RPMI7951 (cell line): Measurements from ENCODE around the gene CISH. TPM values are rescaled to one million over a fixed set of nuclear protein-coding genes. Genes with fewer than 3 reads are reported as not detected.

ENCODE experiments used
- DNase-seq: peaks from one replicate; pipeline ENCODE4 v3.0.0-alpha.2; 2012; ENCODE audit warnings: low read depth
- total RNA-seq: library from RNA; depleted of rRNA; stranded (reverse); fragments of >200 nt; shearing (Covaris generic); gene quantifications from 2 replicates; pipeline ENCODE4 v1.2.3, GENCODE V29; 2014

CISH gene
- total RNA-seq, 1 experiment from 2014 or later = 1.8 TPM

DNA sequence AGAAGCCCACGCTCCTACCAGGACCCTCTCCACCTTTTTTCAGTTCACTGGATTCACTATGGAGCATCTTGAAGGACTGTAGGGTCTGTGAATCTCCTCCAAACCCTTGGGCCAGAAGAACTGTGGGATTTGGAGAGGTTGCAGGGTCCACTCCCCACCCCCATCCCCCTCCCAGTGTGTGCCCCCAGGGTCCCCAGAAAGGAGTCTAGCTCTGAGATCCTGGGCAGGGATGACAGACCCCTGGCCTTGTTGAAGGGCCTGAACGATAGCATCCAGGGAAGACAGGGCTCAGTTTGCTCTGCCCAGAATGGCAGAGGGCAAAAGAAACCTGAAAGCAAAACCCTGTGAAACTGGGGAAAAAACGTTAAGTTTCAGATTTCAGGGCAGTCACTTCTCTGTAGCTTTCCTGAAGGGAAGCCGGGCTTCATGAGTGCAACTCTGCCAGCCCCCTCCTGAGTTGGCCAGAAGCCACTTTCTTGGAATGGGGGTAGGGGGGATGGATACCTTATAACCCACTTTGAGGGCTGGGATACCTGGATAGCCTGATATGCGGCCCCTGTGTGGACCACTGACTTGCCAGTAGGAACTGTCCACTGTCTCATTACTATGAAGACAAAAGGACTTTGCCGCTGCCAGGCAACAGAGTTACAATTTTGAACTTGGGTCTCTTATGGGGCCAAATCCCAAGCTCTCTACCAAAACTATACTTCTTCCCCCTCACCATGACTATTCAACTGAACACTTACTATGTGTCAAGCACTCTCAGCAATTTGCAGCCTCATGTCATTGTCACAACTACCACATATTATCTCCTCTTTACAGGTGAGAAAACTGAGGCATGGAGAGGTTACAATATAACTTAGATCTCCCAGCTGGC, 1.6 kb upstream of the CISH start:
- DNase-seq = no peak

GRCh38 chr3:50612234-50612882, 784 bp upstream of the CISH start:
- no peak for DNase-seq

GRCh38 chr3:50610992-50611463, 546 bp downstream of the CISH start:
- no peak for DNase-seq

GRCh38 chr3:50610181-50610971, 1.2 kb downstream of the CISH start:
- DNase-seq = no peak

DNA sequence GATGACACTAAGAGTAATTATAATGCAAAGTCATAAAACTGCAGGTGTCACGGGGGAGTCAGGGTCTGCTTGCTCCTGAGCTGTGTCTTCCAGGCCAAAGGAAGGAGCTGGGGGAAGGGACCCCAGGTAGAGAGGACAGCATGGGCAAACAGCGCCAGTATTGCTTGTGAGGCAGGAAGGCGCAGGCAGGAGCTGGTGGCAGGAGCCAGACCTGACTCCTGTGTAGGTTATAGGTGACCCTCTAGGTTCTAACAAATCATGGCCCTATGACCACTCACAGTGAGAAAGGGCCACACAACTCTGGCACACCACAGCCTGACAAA, 1.9 kb downstream of the CISH start:
- no peak for DNase-seq

DNA sequence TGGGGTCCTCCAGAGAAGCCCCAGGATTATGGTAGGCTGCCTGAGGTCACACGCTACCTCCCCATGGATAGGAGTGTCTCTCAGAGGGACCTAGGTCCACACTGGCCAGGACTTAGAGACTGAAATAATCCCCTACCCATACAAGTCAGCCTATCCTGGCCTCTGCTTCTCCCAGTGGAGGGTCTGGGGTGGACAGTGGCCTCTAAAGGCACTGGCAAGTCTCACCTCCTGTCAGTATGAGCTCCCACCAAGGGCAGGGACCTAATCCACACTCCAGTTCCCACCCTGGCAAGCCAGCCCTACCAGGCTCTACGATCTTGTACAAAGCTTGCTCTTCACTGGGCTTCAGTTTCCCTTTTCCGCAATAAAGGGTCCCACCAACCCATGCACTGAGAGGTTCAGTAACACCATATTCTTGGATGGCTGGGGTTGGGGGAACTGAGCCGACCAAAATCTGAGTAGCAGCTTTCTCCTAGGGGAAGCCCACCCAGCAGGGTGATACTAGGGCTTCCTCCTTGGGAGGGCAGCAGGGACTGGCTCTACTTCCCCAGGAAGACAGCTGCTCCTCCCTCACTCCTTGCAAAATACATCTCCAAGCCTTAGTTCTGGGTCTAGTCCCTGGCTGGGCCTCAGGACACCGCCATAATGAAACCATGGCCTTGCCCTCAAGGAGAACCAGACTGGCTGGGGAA, 2.4 kb downstream of the CISH start:
- no peak for DNase-seq

DNA sequence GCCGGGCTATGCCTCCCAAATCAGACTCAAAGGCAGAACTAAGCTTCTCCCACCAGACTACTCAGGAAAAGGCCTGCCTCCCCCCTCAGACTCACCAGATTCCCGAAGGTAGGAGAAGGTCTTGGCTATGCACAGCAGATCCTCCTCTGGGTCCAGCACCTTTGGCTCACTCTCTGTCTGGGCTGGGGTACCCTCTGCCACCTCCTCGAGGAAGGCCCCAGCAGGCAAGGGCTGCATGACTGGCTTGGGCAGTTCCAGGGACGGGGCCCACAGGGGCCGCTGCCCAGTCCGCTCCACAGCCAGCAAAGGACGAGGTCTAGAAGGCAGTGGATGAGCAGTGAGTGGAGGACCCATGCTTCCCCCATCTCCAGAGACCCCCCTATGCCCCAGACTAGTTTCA, 3.3 kb downstream of the CISH start:
- DNase-seq = no peak

GRCh38 chr3:50607271-50608091, 4.1 kb downstream of the CISH start:
- DNase-seq = no peak

DNA sequence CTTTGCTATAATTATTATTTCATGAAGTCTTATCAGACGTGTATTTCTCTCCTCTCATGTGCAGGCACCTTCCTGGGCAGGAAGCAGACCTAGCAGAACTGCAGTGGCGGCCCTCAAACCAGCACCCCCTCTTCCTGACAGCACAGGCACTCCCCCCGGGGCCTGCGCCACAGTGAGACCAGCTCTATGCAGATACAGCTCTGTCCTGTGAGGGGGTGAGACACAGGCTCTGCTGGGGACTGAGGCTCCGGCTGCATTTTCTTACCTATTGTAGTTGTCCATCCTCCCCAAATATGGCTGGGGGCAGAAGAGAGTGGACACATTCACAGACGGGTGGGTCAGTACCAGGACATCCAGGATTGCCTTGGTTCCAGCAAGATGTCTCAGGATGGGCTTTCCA, 5.0 kb downstream of the CISH start:
- DNase-seq = no peak

DNA sequence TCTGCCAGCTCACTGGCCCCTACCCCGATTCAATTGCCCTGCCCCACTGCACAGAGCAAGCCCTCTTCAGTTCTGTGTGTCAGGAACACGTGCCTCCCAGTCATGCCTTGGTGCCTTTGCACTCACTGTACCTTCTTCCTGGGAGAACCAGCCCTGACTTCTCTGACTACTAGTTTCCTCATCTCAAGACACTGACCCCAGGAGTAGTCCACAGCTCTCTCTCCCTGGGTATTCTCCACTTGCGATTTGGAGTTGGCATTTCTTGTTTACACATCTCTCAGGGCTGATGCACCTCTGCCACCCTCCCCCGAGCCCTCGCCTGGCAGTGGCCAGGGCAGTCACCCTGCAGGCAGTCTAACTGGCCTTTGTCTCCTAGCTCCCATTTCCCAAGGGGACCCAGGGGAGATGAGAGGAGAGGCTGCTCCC, 5.7 kb downstream of the CISH start:
- DNase-seq = no peak

DNA sequence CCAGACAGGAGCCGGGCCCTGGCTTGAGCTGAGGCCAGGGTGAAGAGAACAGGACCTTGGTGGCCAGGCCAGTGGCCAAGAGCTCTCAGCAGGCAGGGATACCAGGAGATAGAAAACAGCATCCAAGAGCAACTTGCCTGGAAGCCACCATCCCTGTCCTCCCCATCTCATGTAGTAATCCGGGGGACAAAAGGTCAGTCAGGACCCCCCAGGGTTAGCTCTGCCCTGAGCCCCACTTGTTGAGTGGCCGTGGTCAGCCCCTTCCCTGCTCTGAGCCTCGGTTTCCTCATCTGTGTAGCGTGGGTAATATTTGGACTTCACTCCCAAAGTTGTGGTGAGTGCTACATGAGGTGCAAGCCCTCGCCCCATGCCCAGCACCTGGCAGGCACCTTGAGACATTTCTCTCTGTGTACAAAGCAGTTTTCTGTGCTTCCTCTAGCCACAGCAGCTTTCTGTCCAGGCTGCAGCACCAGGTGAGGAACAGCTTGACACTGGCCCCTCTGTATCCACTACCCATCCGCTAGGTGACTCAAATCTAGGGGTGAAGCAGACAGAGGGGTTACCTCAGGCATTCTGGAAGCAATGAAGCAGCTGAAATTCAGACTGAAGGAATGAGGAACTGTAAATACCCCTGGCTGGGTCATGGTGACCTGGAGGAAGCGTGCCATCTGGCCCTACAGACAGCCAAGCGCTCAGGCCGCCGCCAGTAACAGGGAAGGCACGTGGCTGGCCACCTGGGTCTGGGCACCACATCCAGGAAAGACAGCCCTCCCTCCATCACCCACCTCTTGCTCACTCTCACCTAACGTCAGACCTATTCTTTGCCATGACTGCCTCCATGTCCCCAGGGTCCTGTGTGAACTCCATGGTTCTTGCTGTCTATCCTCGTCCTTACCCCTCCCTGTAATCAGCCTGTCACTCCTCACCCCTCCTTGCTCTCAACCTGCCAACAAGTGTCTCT, 6.7 kb downstream of the CISH start:
- DNase-seq = no peak

- DNase-seq = no peak
Observed at GRCh38 chr3:50604110-50604621, 7.4 kb downstream of the CISH start.

GRCh38 chr3:50603261-50604109, 8.1 kb downstream of the CISH start:
- DNase-seq = no peak

DNA sequence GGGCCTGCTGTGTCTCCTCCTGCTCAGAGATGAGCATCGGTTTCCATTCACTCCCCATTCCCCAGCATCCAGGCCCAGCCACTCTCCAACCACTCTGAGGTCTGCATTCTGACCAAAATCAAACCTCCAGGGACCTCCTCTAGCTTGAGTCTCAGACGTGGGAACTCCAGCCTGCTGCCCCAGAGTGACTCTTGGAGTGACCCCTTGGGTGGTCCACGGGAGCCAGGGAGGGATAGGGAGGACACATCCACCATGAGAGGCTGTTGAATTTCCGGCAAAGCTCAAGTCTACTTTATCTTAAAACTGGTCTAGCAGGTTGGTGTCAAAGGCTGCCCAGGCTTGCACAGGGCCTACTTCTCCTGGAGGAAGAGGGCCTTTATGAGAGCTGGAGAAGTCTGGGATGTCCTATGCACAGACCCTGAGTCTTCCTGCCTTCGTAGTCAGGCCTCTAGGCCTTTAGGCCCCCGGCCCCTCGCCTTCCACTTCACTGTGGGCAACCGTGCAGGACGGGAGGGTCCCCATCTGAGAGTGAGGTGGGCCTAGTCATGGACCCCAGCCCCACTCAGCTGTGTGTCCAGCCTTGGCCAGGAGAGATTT, 8.9 kb downstream of the CISH start:
- DNase-seq = no peak

GRCh38 chr3:50600841-50601591, 10.6 kb downstream of the CISH start:
- DNase-seq = peak; percentile 96

GRCh38 chr3:50600141-50600753, 11.3 kb downstream of the CISH start:
- DNase-seq = no peak

DNA sequence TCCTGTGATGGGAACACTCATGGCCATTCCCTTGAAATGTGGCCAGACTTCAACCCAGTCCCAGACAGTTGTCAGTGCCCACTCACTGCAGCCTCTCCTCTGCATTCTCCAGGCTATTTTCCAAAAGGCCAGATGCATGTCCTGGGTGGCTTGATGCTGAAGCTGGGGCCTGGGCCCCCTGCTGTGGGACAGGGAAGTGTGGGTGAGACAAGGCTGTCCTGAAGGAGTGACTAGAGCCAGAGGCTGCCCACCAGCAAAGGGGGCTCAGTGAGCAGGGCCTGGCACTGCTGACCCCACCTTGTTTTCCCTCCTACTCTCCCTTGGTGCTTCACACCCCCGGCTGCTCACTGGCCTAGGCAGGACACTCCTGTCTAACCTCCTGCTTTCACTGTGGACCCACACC, 11.9 kb downstream of the CISH start:
- DNase-seq = no peak
